HG03571 (cell line): ENCODE data around the gene MZF1.

Experiments
- ATAC-seq: cut with Tn5 transposase; IDR thresholded peaks from one replicate; pipeline ENCODE4 v1.9.1; 2021; ENCODE audit not compliant: unreplicated experiment

MZF1 gene

GRCh38 chr19:58556622-58557220 lies 16.4 kb downstream of the MZF1 start:
- ATAC-seq: no peak

DNA sequence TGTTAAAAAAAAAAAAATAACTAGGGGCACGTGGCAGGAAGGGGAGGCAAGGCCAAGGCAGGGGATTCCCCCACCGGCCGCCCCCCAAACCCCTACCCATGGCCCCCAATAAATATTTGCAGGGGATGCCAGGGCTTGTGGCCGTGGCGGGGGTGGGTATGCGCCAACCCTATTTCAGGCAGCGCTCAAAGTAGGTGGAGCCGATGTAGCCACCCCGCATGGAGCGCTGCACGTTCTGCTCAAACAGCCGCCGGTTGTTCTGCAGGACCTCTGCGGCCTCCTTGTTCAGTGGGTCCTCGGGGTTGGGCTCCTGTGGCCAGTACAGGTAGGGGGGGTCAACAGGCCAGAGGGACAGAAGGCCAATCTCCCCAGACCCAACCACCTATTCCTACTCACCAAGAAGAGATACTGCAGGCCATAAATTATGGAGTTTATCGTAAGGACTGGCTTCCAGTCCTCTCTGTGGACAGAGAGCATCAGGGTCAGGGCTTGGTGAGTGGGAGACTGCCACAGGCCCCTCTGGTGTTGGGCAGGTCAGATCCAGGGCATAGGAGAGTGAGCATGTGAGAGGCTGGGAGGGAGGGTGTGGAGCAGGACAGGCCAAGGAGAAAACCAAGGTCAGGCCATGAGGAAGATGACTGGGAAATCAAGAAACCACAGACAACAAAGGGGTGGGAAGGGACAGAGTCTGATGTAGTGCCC lies 17.1 kb downstream of the MZF1 start:
- ATAC-seq: no peak

- ATAC-seq: no peak
Measured at GRCh38 chr19:58555369-58555885, 17.7 kb downstream of the MZF1 start.

- no peak for ATAC-seq
Measured at GRCh38 chr19:58554494-58555368, 18.4 kb downstream of the MZF1 start, which contains the start of gene CHMP2A. TSS of gene CHMP2A (minus strand) at chr19:58555105. CDS start at chr19:58554212, 893 bp downstream.

- no peak for ATAC-seq
Measured at GRCh38 chr19:58553799-58554493, 19.2 kb downstream of the MZF1 start.

- ATAC-seq: no peak
Measured at GRCh38 chr19:58552655-58553054, 20.5 kb downstream of the MZF1 start.

GRCh38 chr19:58551577-58552471 lies 21.3 kb downstream of the MZF1 start:
- ATAC-seq: no peak

DNA sequence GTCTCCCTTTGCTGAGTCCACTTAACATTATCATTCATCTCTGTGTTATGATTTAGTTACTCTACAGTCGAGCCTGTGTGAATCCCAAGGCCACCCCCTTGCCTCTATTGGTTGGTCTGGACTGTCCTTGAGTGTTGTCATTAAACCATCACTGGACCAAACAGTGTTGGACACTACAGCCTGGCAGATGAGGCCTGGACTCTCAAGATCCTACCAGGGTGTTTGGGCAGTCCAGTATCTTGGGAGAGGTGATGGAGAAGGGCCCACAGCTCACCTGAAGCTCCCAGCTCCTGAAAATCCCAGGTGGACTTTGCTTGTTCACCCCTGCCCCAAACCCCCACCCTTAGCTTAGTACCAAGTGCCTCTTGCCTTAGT lies 22.0 kb downstream of the MZF1 start:
- no peak for ATAC-seq

- ATAC-seq: no peak
Measured at GRCh38 chr19:58550362-58551122, 22.6 kb downstream of the MZF1 start.

GRCh38 chr19:58549664-58550361 lies 23.3 kb downstream of the MZF1 start:
- no peak for ATAC-seq

GRCh38 chr19:58548859-58549663 lies 24.1 kb downstream of the MZF1 start:
- no peak for ATAC-seq

DNA sequence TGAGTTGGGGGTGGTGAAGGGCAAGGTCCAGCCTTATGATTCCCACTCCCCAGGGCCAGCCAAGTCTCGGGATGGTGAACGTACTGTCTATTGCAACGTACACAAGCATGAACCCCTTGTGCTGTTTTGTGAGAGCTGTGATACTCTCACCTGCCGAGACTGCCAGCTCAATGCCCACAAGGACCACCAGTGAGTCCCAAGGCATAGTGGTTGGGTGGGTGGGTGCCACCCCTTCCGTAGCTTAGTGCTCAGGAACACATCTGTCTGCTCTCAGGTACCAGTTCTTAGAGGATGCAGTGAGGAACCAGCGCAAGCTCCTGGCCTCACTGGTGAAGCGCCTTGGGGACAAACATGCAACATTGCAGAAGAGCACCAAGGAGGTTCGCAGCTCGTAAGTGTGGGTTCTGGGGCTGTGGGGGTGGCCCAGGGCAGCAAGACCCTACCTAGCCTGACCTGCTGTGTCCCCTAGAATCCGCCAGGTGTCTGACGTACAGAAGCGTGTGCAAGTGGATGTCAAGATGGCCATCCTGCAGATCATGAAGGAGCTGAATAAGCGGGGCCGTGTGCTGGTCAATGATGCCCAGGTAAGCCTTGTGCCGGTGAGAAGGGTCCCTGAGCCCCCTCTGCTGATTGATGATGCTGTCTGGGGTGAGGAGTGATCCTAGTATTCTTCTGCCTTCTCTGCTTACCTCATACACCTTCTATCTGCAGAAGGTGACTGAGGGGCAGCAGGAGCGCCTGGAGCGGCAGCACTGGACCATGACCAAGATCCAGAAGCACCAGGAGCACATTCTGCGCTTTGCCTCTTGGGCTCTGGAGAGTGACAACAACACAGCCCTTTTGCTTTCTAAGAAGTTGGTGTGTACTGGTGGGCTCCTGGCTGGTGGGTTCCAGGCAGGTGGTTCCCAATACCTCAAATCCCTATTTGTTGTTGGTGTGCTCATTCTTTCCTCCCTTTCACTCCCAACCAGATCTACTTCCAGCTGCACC lies 25.5 kb downstream of the MZF1 start:
- ATAC-seq: no peak

GRCh38 chr19:58546019-58546530 lies 27.1 kb downstream of the MZF1 start:
- ATAC-seq: no peak

DNA sequence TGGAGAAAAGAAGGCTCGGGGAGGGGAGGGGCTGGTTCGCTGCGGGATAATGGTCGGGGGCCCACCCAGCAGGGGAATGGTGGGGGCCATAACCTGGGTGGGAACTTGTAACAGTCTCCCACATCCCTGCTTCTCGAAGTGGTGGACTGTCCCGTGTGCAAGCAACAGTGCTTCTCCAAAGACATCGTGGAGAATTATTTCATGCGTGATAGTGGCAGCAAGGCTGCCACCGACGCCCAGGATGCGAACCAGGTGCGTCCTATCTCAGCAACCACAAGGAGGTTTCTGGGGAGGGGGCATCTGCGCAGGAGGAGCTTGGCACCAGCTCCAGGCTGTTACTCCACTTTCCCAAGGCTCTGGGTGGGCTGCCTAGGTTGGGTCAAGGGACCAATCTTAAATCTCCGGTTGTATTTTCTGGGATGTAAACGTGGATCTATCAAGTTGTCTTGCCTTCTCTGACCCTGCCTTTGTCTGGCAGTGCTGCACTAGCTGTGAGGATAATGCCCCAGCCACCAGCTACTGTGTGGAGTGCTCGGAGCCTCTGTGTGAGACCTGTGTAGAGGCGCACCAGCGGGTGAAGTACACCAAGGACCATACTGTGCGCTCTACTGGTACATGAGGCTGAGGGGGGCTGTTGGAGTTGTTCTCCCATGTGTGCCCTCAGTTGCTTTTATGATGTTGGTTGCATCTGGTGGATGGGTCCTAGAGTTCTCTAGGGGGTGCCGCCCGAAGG lies 27.7 kb downstream of the MZF1 start:
- ATAC-seq: no peak

DNA sequence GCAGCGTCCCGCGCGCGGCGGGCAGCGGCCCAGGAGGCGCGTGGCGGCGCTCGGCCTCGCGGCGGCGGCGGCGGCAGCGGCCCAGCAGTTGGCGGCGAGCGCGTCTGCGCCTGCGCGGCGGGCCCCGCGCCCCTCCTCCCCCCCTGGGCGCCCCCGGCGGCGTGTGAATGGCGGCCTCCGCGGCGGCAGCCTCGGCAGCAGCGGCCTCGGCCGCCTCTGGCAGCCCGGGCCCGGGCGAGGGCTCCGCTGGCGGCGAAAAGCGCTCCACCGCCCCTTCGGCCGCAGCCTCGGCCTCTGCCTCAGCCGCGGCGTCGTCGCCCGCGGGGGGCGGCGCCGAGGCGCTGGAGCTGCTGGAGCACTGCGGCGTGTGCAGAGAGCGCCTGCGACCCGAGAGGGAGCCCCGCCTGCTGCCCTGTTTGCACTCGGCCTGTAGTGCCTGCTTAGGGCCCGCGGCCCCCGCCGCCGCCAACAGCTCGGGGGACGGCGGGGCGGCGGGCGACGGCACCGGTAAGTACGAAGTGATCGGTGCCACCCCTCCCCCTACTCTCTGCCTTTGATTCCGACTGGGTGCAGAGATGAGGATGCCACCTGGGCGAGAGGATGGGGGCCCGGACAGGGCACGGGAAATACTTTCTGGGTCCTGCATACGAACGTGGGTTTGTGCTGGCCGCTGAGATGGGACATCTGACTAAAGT lies 28.4 kb downstream of the MZF1 start:
- ATAC-seq: peak; percentile 43
